GM12864 (cell line): Measurements from ENCODE around the gene CA5A.

Experiments used
- DNase-seq: peaks from one replicate; pipeline ENCODE4 v3.0.0-alpha.2; 2011; ENCODE audit warnings: low read depth
- H3K4me3 ChIP-seq: 2 replicates; pipeline ENCODE4 v1.5.1; 2011; ENCODE audit warnings: mild to moderate bottlenecking, low read depth, low read length, control low read depth
- TF ChIP-seq, protein P1 (sequence below): IDR thresholded peaks from 2 replicates; pipeline ENCODE4 v1.5.1; 2011; ENCODE audit warnings: low read depth, mild to moderate bottlenecking, moderate library complexity, low read length, control low read depth, inconsistent platforms; ENCODE audit errors: missing control alignments

Gene CA5A

DNA sequence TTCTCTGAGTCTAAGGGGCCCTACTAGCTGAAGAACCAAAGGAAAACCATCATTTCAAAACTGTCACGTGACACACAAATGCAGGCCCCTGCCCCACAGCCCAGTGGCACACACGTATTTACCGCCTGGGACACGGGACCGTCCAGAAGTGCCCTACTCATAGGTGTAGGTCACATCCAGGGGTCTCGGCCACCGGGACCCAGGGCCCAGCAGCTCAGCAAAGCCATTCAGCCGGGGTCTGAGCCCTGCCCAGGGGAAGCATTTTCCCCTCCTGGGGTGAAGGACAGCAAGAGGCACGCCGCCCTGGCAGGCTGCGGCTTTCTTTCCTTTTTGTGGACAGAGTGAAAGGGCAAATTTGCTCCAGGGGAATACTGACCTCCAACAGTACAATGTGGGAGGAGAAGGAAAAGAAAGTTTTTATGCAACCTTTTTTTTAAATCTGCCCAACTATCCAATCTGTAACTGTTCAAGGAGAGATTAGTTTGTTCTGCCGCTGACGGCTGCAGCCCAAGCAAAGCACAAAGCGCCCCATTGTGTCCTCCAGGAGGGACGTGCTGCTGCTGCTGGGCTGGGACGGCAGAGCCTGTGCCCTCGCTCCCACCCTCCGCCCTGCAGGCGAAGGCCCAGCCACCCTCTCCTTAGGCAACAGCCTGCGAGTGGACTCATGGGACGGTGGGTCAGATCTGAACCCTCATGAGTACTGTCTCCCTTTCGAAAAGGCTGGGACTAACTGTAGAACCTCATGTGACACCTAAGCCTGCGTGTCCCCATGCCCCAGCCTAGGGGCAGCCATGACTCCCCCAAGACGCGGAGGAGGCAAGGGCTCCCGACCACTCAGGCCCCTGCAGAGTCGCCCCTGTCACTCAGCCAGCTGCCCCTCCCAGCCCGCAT lies 88.3 kb downstream of the CA5A start:
- TF ChIP-seq, protein P1, sequence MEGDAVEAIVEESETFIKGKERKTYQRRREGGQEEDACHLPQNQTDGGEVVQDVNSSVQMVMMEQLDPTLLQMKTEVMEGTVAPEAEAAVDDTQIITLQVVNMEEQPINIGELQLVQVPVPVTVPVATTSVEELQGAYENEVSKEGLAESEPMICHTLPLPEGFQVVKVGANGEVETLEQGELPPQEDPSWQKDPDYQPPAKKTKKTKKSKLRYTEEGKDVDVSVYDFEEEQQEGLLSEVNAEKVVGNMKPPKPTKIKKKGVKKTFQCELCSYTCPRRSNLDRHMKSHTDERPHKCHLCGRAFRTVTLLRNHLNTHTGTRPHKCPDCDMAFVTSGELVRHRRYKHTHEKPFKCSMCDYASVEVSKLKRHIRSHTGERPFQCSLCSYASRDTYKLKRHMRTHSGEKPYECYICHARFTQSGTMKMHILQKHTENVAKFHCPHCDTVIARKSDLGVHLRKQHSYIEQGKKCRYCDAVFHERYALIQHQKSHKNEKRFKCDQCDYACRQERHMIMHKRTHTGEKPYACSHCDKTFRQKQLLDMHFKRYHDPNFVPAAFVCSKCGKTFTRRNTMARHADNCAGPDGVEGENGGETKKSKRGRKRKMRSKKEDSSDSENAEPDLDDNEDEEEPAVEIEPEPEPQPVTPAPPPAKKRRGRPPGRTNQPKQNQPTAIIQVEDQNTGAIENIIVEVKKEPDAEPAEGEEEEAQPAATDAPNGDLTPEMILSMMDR: no peak
- DNase-seq: no peak
- no peak overlapping the region for H3K4me3 ChIP-seq

DNA sequence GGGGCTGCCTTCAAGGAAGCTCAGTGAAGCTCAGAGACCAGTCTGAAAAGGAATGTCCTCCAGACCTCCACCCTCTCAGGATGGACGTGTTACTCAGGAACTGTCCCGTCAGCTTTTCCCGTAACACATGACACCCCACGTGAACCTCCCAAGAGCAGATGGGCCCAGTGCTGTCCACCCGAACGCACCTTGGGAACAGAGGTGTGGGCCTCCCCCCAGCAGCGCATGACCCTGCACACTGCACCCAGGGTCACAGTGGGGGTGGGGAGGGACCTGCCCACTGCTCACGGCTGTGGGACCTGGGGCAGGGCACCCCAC lies 88.9 kb downstream of the CA5A start:
- TF ChIP-seq, protein P1: no peak
- DNase-seq: no peak
- H3K4me3 ChIP-seq: no peak overlapping the region

DNA sequence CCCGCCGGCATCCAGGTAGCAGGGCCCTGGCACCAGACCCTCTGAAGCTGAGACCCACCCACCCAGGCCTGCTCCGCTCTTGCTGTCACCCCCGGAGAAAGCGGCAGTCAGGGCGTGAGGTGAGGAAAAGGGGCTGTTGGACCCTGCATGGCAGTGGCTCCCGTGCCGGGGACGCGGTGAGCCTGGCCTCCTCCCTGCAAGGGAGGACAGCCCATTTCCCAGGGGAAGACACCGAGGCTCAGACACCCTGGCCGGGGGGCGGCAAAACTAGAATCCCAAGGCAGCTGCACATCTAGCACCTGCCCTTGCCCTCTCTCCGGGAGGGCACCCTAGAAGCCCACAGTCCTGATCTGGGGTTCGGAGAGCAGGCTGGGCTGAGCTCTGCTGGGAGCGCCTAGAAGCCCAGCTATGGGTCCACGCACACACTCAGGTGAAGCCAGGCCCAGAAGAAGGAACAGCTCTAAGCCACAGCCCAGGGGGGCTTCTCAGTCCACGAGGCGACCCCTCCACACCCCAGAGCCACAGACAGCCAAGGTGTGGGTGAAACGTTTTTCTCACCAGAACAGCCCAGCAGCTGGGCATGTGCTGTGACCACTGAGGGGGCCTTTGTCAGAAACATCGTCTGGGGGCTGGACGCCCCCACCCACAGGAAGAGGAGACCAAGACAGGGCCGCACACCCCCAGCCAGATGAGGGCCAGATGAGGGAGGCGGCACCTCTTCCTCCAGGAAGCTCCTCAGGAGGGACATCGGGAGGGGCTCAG lies 89.4 kb downstream of the CA5A start:
- TF ChIP-seq, protein P1: no peak
- DNase-seq: no peak

DNA sequence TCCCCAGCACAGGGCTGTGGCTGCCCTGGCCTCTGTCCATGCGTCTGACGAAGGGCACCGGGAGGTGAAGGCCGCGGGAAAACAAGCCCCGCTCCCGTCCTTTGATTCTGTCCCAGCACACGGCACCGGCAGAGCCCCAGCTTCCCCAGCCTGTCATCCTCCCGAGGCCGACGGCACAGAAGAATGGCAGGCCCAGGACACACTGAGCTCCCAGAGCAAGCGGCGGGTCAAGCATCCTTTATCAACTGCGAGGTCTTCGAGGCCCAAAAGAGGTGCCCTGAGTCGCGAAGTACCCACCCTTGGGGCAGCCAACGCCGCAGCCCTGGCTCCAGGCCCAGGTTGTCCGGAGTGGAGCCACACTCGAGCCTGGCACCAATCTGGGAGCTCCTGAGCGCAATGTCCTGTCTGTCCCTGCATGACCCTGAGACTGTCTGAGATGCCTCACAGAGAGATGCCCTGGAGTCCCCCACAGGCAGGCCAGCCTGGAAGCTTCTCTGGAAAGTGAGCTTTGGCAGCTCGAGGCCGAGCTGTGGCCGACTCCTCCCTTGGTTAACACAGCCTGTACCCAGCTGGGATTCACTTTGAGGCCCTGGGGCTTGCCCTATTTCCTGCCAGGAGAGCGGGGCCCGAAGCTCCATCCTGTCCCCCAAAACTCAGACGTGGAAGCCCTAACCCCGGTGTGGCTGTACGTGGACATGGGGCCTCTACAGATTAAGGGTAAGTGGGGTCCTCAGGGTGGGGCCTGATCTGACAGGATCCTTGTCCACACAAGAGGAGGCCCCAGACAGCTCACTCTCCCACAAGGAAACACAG lies 90.3 kb downstream of the CA5A start:
- TF ChIP-seq, protein P1: no peak
- no peak for DNase-seq
- H3K4me3 ChIP-seq: no peak overlapping the region

More for the DNA sequence above, 89.4 kb downstream of the CA5A start:
- no peak overlapping the region for H3K4me3 ChIP-seq

DNA sequence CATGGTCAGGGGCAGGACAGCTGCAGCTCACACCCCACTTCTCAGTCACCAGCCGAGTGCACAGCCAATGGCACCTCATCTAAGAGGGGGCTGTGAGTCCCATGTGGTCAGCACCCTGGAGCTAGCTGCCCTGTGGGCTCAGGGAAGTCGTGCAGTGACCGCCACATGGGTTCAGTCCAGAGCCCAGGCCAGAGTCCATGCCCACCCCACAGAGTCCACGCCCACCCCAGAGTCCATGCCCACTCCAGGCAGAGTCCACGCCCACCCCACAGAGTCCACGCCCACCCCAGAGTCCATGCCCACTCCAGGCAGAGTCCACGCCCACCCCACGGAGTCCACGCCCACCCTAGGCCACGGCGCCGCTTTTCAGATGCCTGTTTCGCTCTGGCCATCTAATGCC lies 91.1 kb downstream of the CA5A start:
- no peak overlapping the region for H3K4me3 ChIP-seq
- TF ChIP-seq, protein P1: no peak
- DNase-seq: no peak

DNA sequence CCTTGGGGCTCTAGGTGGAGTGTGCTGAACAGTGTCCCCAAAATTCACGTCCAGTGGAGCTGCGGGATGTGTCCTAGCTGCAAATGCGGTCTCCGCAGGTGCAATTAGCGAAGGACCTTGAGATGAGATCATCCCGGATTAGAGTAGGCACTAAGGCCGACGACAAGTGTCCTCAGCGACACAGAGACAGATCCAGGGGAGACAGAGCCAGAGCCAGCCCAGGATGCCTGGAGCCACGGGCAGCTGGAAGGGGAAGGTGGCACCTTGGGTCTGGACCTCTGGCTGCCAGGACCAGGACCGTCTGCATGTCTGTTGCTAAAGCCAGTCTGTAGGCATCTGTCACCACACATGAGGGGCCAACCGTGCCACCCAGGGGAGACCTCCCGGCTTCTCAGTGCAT lies 91.5 kb downstream of the CA5A start:
- H3K4me3 ChIP-seq: no peak overlapping the region
- TF ChIP-seq, protein P1: no peak
- no peak for DNase-seq
